ENCODE data around the gene KCNA2. TPM values are rescaled to one million over a fixed set of nuclear protein-coding genes. Genes with fewer than 3 reads are reported as not detected.

KCNA2 gene
- total RNA-seq, 1 donor from 2014 or later, result 0.23 TPM

GRCh38 chr1:110616587-110616986, 10.4 kb upstream of the KCNA2 start:
- TF ChIP-seq CTCF (IDR thresholded peaks at IDR 0.05; ENCODE audit: unreplicated experiment), result no peak
- no peaks in the 10 kb centered on the region for H3K4me1 Mint-ChIP-seq (ENCODE audit: unreplicated experiment)
- no peak for DNase-seq (ENCODE audit: low spot score)
- H3K27me3 Mint-ChIP-seq (ENCODE audit: unreplicated experiment), result peaks cover 19% of the 10 kb centered on the region
- H3K4me3 Mint-ChIP-seq (ENCODE audit: unreplicated experiment), result no peak overlapping the region
- no peaks in the 10 kb centered on the region for H3K9me3 Mint-ChIP-seq (ENCODE audit: unreplicated experiment)
- H3K27ac Mint-ChIP-seq (ENCODE audit: unreplicated experiment), result no peak overlapping the region
- H3K36me3 Mint-ChIP-seq (ENCODE audit: low read depth, unreplicated experiment), result no peaks in the 10 kb centered on the region

- Mint-ChIP-seq H3K4me1 (ENCODE audit: unreplicated experiment) (peaks cover 2% of the 10 kb centered on the region), H3K9me3 (ENCODE audit: unreplicated experiment) (no peaks in the 10 kb centered on the region), H3K36me3 (ENCODE audit: low read depth, unreplicated experiment) (no peaks in the 10 kb centered on the region), H3K4me3 (ENCODE audit: unreplicated experiment) (no peak overlapping the region), H3K27me3 (ENCODE audit: unreplicated experiment) (peaks cover 19% of the 10 kb centered on the region), H3K27ac (ENCODE audit: unreplicated experiment) (no peak overlapping the region)
- TF ChIP-seq CTCF (IDR thresholded peaks at IDR 0.05; ENCODE audit: unreplicated experiment), result peak; percentile 59
- peak; percentile 74 for DNase-seq (ENCODE audit: low spot score)
These were observed 9.5 kb upstream of the KCNA2 start for GRCh38 chr1:110615548-110616130.

GRCh38 chr1:110612060-110612745, 6.0 kb upstream of the KCNA2 start:
- no peak for DNase-seq (ENCODE audit: low spot score)
- no peaks in the 10 kb centered on the region for H3K9me3 Mint-ChIP-seq (ENCODE audit: unreplicated experiment)
- H3K4me3 Mint-ChIP-seq (ENCODE audit: unreplicated experiment), result no peak overlapping the region
- H3K4me1 Mint-ChIP-seq (ENCODE audit: unreplicated experiment), result peaks cover 3% of the 10 kb centered on the region
- H3K27me3 Mint-ChIP-seq (ENCODE audit: unreplicated experiment), result peaks cover 28% of the 10 kb centered on the region
- no peak for TF ChIP-seq CTCF (IDR thresholded peaks at IDR 0.05; ENCODE audit: unreplicated experiment)
- no peaks in the 10 kb centered on the region for H3K36me3 Mint-ChIP-seq (ENCODE audit: low read depth, unreplicated experiment)
- H3K27ac Mint-ChIP-seq (ENCODE audit: unreplicated experiment), result no peak overlapping the region

- H3K27me3 Mint-ChIP-seq (ENCODE audit: unreplicated experiment), result peaks cover 32% of the 10 kb centered on the region
These were observed 4.6 kb upstream of the KCNA2 start for GRCh38 chr1:110610696-110611286.

More at GRCh38 chr1:110610696-110611286, 4.6 kb upstream of the KCNA2 start:
- peaks cover 6% of the 10 kb centered on the region for H3K4me1 Mint-ChIP-seq (ENCODE audit: unreplicated experiment)
- TF ChIP-seq CTCF (IDR thresholded peaks at IDR 0.05; ENCODE audit: unreplicated experiment), result no peak
- no peak overlapping the region for H3K4me3 Mint-ChIP-seq (ENCODE audit: unreplicated experiment)
- DNase-seq (ENCODE audit: low spot score), result no peak
- no peaks in the 10 kb centered on the region for H3K9me3 Mint-ChIP-seq (ENCODE audit: unreplicated experiment)
- H3K36me3 Mint-ChIP-seq (ENCODE audit: low read depth, unreplicated experiment), result no peaks in the 10 kb centered on the region
- no peak overlapping the region for H3K27ac Mint-ChIP-seq (ENCODE audit: unreplicated experiment)
